ENCODE measurements around the gene RAB34. TPM values are rescaled to one million over a fixed set of nuclear protein-coding genes. Genes with fewer than 3 reads are reported as not detected.
A peak's percentile ranks its signal among the peaks of the same experiment; 100 is the strongest.

Gene RAB34
- total and polyA plus RNA-seq, 9 of the 15 experiments (the other 6 are each of a cell fraction or from before 2014, with no cell fraction given), result 0.07 to 3.8 (median 0.46) TPM; not detected in 1

DNA sequence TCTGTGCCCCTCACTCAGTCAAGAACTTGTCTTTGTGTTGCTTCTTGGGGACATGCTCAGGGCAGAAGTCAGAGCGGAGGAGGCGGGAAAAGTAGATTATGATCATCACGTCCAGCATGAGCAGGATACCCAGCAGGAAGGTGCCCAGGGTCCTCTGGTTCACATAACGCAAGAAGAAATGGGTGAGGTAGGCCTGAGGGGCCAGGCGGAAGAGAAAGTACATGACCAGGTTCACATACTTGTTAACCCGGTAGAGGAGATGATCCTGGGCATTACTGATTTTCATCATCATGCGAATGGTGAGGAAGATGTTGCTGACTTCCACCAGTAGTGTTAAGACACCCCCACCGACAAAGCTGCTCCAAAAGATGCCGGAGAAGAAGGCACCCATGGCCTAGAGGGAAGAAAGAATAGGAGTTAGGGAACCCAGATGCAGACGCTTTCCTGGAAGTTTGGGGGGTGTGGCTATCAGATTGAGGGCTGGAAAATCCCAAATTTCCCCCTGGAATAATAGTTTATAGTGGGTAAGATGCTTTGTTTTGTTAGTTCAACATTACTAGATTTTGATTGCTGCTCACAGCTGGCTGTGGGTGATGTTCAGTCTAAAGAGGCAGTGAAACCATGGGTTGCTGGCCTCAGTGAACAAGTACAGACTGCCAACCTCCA lies 7.0 kb upstream of the RAB34 start (continued):
- TF ChIP-seq, protein P1, sequence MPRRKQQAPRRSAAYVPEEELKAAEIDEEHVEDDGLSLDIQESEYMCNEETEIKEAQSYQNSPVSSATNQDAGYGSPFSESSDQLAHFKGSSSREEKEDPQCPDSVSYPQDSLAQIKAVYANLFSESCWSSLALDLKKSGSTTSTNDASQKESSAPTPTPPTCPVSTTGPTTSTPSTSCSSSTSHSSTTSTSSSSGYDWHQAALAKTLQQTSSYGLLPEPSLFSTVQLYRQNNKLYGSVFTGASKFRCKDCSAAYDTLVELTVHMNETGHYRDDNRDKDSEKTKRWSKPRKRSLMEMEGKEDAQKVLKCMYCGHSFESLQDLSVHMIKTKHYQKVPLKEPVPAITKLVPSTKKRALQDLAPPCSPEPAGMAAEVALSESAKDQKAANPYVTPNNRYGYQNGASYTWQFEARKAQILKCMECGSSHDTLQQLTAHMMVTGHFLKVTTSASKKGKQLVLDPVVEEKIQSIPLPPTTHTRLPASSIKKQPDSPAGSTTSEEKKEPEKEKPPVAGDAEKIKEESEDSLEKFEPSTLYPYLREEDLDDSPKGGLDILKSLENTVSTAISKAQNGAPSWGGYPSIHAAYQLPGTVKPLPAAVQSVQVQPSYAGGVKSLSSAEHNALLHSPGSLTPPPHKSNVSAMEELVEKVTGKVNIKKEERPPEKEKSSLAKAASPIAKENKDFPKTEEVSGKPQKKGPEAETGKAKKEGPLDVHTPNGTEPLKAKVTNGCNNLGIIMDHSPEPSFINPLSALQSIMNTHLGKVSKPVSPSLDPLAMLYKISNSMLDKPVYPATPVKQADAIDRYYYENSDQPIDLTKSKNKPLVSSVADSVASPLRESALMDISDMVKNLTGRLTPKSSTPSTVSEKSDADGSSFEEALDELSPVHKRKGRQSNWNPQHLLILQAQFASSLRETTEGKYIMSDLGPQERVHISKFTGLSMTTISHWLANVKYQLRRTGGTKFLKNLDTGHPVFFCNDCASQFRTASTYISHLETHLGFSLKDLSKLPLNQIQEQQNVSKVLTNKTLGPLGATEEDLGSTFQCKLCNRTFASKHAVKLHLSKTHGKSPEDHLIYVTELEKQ (CRISPR knock-in tag; IDR thresholded peaks at IDR 0.05), result no peak
- 0 out of 2 replicates have a peak, but pooled peaks have one; percentile 21 for TF ChIP-seq DNMT1 (IDR thresholded peaks at IDR 0.05)
- TF ChIP-seq, protein P2, sequence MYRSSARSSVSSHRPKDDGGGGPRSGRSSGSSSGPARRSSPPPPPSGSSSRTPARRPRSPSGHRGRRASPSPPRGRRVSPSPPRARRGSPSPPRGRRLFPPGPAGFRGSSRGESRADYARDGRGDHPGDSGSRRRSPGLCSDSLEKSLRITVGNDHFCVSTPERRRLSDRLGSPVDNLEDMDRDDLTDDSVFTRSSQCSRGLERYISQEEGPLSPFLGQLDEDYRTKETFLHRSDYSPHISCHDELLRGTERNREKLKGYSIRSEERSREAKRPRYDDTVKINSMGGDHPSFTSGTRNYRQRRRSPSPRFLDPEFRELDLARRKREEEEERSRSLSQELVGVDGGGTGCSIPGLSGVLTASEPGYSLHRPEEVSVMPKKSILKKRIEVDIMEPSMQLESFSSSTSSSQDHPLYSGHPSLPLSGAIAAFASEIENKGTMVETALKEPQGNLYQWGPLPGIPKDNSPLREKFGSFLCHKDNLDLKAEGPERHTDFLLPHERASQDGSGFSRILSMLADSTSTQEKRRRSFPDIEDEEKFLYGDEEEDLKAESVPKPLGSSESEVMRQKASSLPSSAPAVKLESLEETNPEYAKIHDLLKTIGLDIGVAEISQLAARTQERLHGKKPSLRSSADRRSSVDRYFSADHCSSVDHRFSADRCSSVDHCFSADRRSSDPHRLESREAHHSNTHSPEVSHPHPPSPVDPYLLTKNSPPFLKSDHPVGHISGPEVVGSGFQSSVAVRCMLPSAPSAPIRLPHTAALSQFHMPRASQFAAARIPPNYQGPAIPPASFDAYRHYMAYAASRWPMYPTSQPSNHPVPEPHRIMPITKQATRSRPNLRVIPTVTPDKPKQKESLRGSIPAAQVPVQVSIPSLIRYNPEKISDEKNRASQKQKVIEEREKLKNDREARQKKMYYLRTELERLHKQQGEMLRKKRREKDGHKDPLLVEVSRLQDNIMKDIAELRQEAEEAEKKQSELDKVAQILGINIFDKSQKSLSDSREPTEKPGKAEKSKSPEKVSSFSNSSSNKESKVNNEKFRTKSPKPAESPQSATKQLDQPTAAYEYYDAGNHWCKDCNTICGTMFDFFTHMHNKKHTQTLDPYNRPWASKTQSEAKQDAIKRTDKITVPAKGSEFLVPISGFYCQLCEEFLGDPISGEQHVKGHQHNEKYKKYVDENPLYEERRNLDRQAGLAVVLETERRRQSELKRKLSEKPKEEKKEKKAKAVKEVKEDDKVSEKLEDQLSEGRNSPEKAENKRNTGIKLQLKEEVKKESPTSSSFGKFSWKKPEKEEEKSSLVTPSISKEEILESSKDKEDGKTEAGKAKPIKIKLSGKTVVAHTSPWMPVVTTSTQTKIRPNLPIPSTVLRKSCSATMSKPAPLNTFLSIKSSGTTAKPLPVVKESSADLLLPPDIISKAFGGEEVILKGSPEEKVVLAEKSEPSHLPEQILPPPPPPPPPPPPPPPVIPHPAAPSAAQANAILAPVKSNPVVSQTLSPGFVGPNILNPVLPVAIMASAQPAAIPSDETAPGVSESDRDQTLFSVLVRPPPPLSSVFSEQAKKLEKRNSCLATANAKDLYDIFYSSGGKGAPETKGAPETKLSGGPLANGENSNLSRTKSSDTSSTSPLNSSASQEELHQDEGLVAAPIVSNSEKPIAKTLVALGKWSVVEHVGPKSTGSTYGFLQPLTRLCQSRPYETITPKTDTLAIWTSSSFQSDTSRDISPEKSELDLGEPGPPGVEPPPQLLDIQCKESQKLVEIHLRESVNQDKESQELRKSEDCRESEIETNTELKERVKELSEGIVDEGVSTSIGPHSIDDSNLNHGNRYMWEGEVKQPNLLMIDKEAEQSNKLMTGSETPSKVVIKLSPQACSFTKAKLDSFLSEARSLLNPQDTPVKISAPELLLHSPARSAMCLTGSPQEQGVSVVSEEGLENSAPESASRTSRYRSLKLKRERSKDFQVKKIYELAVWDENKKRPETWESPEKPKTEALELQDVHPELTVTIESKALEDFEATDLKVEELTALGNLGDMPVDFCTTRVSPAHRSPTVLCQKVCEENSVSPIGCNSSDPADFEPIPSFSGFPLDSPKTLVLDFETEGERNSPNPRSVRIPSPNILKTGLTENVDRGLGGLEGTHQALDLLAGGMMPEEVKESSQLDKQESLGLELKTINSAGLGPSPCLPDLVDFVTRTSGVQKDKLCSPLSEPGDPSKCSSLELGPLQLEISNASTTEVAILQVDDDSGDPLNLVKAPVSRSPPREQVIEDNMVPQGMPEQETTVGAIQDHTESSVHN (IDR thresholded peaks at IDR 0.05; ENCODE audit: borderline replicate concordance in 1 of 2, low read depth in 1 of 2), result no peak
- TF ChIP-seq IRF2 (CRISPR knock-in tag; IDR thresholded peaks at IDR 0.05), result no peak
- no peak for TF ChIP-seq ZNF274 (IDR thresholded peaks at IDR 0.05; ENCODE audit: borderline replicate concordance, low read depth, low read length)
- TF ChIP-seq, protein P3, sequence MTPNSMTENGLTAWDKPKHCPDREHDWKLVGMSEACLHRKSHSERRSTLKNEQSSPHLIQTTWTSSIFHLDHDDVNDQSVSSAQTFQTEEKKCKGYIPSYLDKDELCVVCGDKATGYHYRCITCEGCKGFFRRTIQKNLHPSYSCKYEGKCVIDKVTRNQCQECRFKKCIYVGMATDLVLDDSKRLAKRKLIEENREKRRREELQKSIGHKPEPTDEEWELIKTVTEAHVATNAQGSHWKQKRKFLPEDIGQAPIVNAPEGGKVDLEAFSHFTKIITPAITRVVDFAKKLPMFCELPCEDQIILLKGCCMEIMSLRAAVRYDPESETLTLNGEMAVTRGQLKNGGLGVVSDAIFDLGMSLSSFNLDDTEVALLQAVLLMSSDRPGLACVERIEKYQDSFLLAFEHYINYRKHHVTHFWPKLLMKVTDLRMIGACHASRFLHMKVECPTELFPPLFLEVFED (CRISPR knock-in tag; conservative IDR thresholded peaks at IDR 0.05), result 0 out of 2 replicates have a peak, but pooled peaks have one; percentile 53
- TF ChIP-seq PML (IDR thresholded peaks at IDR 0.05; ENCODE audit: low read length), result no peak; the same call in 1 of the 2 replicates
- no peak for TF ChIP-seq SMARCE1 (IDR thresholded peaks at IDR 0.05)
- no peak for TF ChIP-seq XRCC4 (IDR thresholded peaks at IDR 0.05; ENCODE audit: extremely low read depth, insufficient read depth, insufficient read length)
- TF ChIP-seq KLF6 (CRISPR knock-in tag; IDR thresholded peaks at IDR 0.05; ENCODE audit: borderline replicate concordance), result no peak
- no peak for TF ChIP-seq U2AF1 (optimal IDR thresholded peaks at IDR 0.05; ENCODE audit: low read depth, low read length)
- no peak; the same call in 1 of the 2 replicates for TF ChIP-seq ZNF551 (CRISPR knock-in tag; IDR thresholded peaks at IDR 0.05)
- TF ChIP-seq KAT2B (IDR thresholded peaks at IDR 0.05; ENCODE audit: low read depth, low read length), result no peak
